Measurements from ENCODE around the gene OSBPL1A. TPM values are rescaled to one million over a fixed set of nuclear protein-coding genes. Genes with fewer than 3 reads are reported as not detected.
"Not testable (repeated sequence)": the region's sequence is repeated elsewhere in the genome, so short reads cannot be mapped to it uniquely, and the experiment has no call there.

Gene OSBPL1A
- total RNA-seq, 2 donors from 2014 or later, result 29.7 to 36.9 TPM

- no peak overlapping the region for H3K9ac ChIP-seq (ENCODE audit: extremely low read depth, low read length, poor library complexity, severe bottlenecking)
- peaks cover 27% of the 10 kb centered on the region for H3K4me1 Mint-ChIP-seq
- H3K4me3 Mint-ChIP-seq, result no peak overlapping the region
- H3K27ac Mint-ChIP-seq, result peak overlapping the region; percentile 28
- H3K4me1 ChIP-seq (ENCODE audit: control insufficient read depth, insufficient read depth, low read length), result peaks cover 14% of the 10 kb centered on the region
- WGBS, 2 experiments (ENCODE audit: insufficient coverage in 1 of 2, insufficient read length in 1 of 2), result 83% methylated on average over 1 of the region's 1 CpG; no CpG with 5 or more reads in 1 of the 2 experiments
- H3K27me3 Mint-ChIP-seq (ENCODE audit: insufficient read depth), result no peaks in the 10 kb centered on the region
- peaks cover 4% of the 10 kb centered on the region for H3K36me3 Mint-ChIP-seq (ENCODE audit: low read depth)
- no peak overlapping the region for H3K4me3 ChIP-seq (ENCODE audit: low read length)
- H3K9me3 ChIP-seq (ENCODE audit: control insufficient read depth, low read length), result no peaks in the 10 kb centered on the region
- H3K9me3 Mint-ChIP-seq, result no peaks in the 10 kb centered on the region
- no peak for DNase-seq
- no peaks in the 10 kb centered on the region for H3K27me3 ChIP-seq (ENCODE audit: control insufficient read depth, insufficient read depth, low read length, poor library complexity, severe bottlenecking)
- no peak overlapping the region for H3K27ac ChIP-seq (ENCODE audit: low read depth, low read length)
- peak; percentile 43 for TF ChIP-seq CTCF (conservative IDR thresholded peaks at IDR 0.05)
- H3K36me3 ChIP-seq (ENCODE audit: control insufficient read depth, insufficient read depth, low read length), result no peaks in the 10 kb centered on the region
These were observed 33.4 kb downstream of the OSBPL1A start for GRCh38 chr18:24364177-24364576.

- H3K4me3 Mint-ChIP-seq, result no peak overlapping the region
- peak overlapping the region; percentile 30 for H3K27ac ChIP-seq (ENCODE audit: low read depth, low read length)
- TF ChIP-seq CTCF (conservative IDR thresholded peaks at IDR 0.05), result no peak
These were observed 34.9 kb downstream of the OSBPL1A start for GRCh38 chr18:24362757-24363156.

GRCh38 chr18:24359787-24360530 lies 37.7 kb downstream of the OSBPL1A start:
- H3K36me3 Mint-ChIP-seq (ENCODE audit: low read depth); H3K27me3 ChIP-seq (ENCODE audit: control insufficient read depth, insufficient read depth, low read length, poor library complexity, severe bottlenecking); H3K4me1 Mint-ChIP-seq; H3K4me1 ChIP-seq (ENCODE audit: control insufficient read depth, insufficient read depth, low read length); H3K27ac ChIP-seq (ENCODE audit: low read depth, low read length); H3K27me3 Mint-ChIP-seq (ENCODE audit: insufficient read depth); H3K9me3 ChIP-seq (ENCODE audit: control insufficient read depth, low read length); H3K9me3 Mint-ChIP-seq; H3K4me3 Mint-ChIP-seq; H3K9ac ChIP-seq (ENCODE audit: extremely low read depth, low read length, poor library complexity, severe bottlenecking); H3K4me3 ChIP-seq (ENCODE audit: low read length); H3K36me3 ChIP-seq (ENCODE audit: control insufficient read depth, insufficient read depth, low read length): not testable (repeated sequence)
- 49 to 89% methylated on average over 2 to 9 of the region's 9 CpGs for WGBS, 2 experiments (ENCODE audit: insufficient coverage in 1 of 2, insufficient read length in 1 of 2)
- H3K27ac Mint-ChIP-seq, result peak overlapping the region; percentile 66
- peak; percentile 58 for DNase-seq
- peak; percentile 89 for TF ChIP-seq CTCF (conservative IDR thresholded peaks at IDR 0.05)

More at GRCh38 chr18:24362757-24363156, 34.9 kb downstream of the OSBPL1A start:
- Mint-ChIP-seq H3K27me3 (ENCODE audit: insufficient read depth) (no peaks in the 10 kb centered on the region), H3K27ac (no peak overlapping the region), H3K9me3 (no peaks in the 10 kb centered on the region), H3K4me1 (peaks cover 16% of the 10 kb centered on the region), H3K36me3 (ENCODE audit: low read depth) (peaks cover 4% of the 10 kb centered on the region)
- Histone ChIP-seq H3K27me3 (ENCODE audit: control insufficient read depth, insufficient read depth, low read length, poor library complexity, severe bottlenecking) (no peaks in the 10 kb centered on the region), H3K4me1 (ENCODE audit: control insufficient read depth, insufficient read depth, low read length) (peaks cover 8% of the 10 kb centered on the region), H3K9ac (ENCODE audit: extremely low read depth, low read length, poor library complexity, severe bottlenecking) (no peak overlapping the region), H3K9me3 (ENCODE audit: control insufficient read depth, low read length) (no peaks in the 10 kb centered on the region), H3K36me3 (ENCODE audit: control insufficient read depth, insufficient read depth, low read length) (no peaks in the 10 kb centered on the region), H3K4me3 (ENCODE audit: low read length) (no peak overlapping the region)
- 100% methylated on average over 1 of the region's 1 CpG for WGBS, 2 experiments (ENCODE audit: insufficient coverage in 1 of 2, insufficient read length in 1 of 2)
- no peak for DNase-seq
